Stimulated activated CD4-positive, alpha-beta T cell treated with anti-CD3 and anti-CD28 coated beads, Interleukin-12 subunit alpha, Interleukin-12 subunit beta, amount 100 ng/mL, for 24 hours (primary cell): Measurements from ENCODE around the gene ZBTB49.
"Not testable (repeated sequence)": the region's sequence is repeated elsewhere in the genome, so short reads cannot be mapped to it uniquely, and the experiment has no call there.

Experiments
- DNase-seq, 2 experiments: peaks; one replicate each; pipeline ENCODE4 v3.0.0-alpha.2; 2020; ENCODE audit warnings: low read depth in 2 of 2

The ZBTB49 gene

GRCh38 chr4:4323705-4324534, 33.9 kb downstream of the ZBTB49 start:
- no peak for DNase-seq

- no peak for DNase-seq
Observed at GRCh38 chr4:4325321-4325720, 35.3 kb downstream of the ZBTB49 start.

GRCh38 chr4:4326166-4326565, 36.1 kb downstream of the ZBTB49 start:
- DNase-seq, result no peak

GRCh38 chr4:4327652-4328121, 37.6 kb downstream of the ZBTB49 start:
- DNase-seq, result no peak

GRCh38 chr4:4328206-4328605, 38.2 kb downstream of the ZBTB49 start:
- DNase-seq, result no peak

GRCh38 chr4:4328840-4329239, 38.8 kb downstream of the ZBTB49 start:
- DNase-seq, result no peak

GRCh38 chr4:4329496-4329895, 39.4 kb downstream of the ZBTB49 start:
- DNase-seq, result no peak

- DNase-seq, result no peak
Observed at GRCh38 chr4:4330794-4331193, 40.7 kb downstream of the ZBTB49 start.

GRCh38 chr4:4332529-4332928, 42.5 kb downstream of the ZBTB49 start:
- DNase-seq, result no peak

- DNase-seq, result no peak
Observed at GRCh38 chr4:4333265-4333706, 43.2 kb downstream of the ZBTB49 start.

GRCh38 chr4:4334798-4335520, 44.9 kb downstream of the ZBTB49 start:
- peak; percentile 43 to 58 for DNase-seq

GRCh38 chr4:4338210-4339001, 48.4 kb downstream of the ZBTB49 start:
- no peak for DNase-seq

GRCh38 chr4:4339504-4340085, 49.5 kb downstream of the ZBTB49 start:
- no peak for DNase-seq

GRCh38 chr4:4341861-4342650, 52.0 kb downstream of the ZBTB49 start:
- no peak for DNase-seq

- DNase-seq, result no peak
Observed at GRCh38 chr4:4343038-4343437, 53.0 kb downstream of the ZBTB49 start.

- no peak for DNase-seq
Observed at GRCh38 chr4:4344915-4345527, 55.0 kb downstream of the ZBTB49 start.

- no peak for DNase-seq
Observed at GRCh38 chr4:4347585-4347984, 57.5 kb downstream of the ZBTB49 start.

- not testable (repeated sequence) for DNase-seq
Observed at GRCh38 chr4:4348585-4348984, 58.5 kb downstream of the ZBTB49 start.

- DNase-seq, result no peak
Observed at GRCh38 chr4:4349867-4350266, 59.8 kb downstream of the ZBTB49 start.

- no peak for DNase-seq
Observed at GRCh38 chr4:4350909-4351308, 60.9 kb downstream of the ZBTB49 start.
